Measurements from ENCODE around the gene AP3B1.

AP3B1 gene

DNA sequence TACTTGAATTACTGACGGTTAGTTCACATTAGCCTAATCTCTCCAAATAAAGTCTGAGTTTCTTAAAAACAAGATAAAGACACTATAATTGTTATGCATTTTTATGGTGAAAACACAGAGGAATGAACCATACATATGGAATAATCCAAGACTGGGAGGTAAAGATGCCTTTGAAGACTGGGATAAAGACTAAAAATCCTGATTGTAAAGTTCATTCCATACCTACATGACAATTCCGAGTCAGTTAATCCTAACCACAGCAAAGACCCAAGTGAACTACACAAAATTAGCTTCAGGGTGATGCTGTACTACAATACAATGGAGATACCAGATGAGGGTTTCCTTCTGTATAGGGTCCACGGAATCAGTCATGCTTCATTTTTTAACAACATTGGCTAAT, 6.3 kb downstream of the AP3B1 start:
- no peak for DNase-seq (ENCODE audit: low spot score)

- no peak for DNase-seq (ENCODE audit: low spot score)
Measured at GRCh38 chr5:78287833-78288232, 6.7 kb downstream of the AP3B1 start.

DNA sequence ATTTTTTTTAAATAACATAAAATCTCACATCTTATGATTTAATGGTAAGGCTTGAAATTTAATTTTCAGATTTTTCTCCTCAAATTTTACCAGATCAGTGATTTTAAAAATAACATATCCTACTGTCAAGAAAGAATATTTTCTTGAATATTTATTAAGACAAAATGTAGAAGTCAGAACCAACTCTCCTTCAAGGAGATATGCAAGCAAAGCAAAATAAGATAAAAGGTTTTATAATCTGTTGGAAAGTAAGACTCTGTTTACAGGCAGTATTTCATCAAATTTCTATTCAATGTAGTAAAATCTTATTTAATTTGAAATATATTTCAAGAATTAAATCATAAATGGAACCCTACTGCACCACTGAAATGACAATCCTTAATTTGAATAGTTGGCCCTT, 7.3 kb downstream of the AP3B1 start:
- no peak for DNase-seq (ENCODE audit: low spot score)

- no peak for DNase-seq (ENCODE audit: low spot score)
Measured at GRCh38 chr5:78286290-78286689, 8.2 kb downstream of the AP3B1 start.

DNA sequence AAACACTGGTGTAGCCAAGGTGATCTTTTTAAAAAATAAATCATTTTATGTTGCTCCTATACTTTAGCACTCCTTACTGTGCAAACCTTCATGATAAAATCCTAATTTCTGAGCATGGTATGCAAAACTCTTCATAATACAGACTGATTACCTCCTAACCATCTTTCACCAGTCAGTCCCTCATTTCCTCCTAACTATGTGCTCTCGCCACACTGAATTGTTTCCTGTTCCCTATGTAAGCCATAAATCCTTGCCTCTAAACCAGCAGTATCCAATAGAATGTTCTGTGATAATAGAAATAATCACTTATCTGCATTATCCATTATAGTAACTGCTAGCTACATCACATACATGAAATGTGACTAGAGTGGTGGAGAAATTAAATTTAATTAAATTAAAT, 10.7 kb downstream of the AP3B1 start:
- DNase-seq (ENCODE audit: low spot score), result no peak

DNA sequence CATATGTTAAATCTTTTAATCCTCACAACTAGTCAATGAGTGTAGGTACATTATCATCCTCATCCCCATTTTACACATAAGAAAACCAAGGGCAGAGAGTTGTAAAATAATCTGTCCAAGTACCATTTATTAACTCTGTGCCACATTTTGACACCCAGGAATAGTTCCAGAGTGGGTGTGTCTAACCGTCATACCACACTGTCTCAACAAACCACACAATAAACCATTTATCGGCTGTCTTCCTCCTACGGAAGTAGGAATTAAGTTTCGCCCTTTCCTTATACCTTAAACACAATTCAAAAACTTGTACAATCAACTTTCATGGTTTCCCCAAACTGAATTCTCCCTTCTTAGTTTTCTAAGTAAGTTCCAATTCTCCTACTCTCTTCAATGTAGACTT, 11.4 kb downstream of the AP3B1 start:
- no peak for DNase-seq (ENCODE audit: low spot score)

DNA sequence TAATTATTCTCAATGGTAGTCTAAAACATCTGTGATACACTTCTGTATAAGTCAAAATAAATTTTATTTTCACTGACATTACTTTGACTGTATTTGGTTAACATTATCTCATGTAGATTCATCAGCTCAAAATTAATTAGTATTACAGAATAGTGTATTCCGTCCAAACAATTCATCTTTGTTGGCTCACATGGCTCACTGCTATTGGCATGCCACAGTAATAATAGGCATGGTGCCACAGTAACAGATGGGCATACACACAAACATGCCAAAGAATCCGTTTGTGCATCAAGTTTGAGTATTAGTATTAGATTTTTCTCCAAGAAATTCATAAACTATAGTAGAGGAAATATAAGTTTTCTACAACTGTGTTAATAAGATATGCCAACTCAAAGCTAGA, 14.2 kb downstream of the AP3B1 start:
- DNase-seq (ENCODE audit: low spot score), result no peak

GRCh38 chr5:78279194-78279593, 15.3 kb downstream of the AP3B1 start:
- no peak for DNase-seq (ENCODE audit: low spot score)

- no peak for DNase-seq (ENCODE audit: low spot score)
Measured at GRCh38 chr5:78277715-78278114, 16.8 kb downstream of the AP3B1 start.

- DNase-seq (ENCODE audit: low spot score), result no peak
Measured at GRCh38 chr5:78275998-78276543, 18.4 kb downstream of the AP3B1 start.

DNA sequence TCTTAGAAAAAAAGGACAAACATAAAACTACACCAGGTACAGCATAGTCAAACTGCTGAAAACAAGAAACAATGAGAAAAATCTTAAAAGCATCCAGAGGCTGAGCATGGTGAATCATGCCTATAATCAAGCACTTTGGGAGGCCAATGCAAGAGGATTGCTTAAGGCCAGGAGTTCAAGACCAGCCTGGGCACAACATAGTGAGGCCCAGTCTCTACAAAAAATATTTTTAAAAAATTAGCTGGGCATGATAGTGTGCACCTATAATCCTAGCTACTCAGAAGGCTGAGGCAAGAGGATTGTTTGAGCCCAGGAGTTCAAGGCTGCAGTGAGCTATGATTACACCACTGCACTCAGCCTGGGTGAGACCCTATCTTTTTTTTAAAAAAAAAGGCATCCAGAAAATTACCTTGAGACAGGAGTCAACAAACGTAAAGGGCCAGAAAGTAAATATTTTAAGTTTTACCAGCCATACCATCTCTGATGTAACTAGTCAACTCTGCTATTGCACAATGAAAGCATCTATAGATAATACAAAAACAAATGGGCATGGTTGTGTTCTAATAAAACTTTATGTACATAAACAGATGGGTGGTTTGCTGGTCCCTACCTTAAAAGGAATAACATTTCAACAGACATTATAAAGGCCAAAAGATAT, 19.8 kb downstream of the AP3B1 start:
- peak; percentile 12 for DNase-seq (ENCODE audit: low spot score)

DNA sequence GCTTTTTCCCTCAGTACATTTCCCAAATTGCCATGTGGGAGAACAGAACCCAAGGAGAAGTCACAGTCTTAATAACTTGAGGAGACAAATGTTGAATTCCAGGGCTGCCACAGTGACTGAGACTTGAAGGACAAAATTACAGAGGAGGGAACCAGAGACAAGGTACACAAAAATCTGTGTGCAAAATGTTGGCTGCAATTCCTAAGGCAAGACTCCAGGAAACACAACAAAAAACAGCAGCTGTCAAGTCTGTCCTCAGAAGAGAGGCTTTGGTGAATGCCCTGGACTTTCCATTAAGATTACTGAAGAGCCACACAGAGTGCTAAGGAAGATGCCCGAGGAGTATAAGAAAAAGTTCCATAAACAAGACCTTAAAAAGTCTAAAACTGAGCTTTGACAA, 21.1 kb downstream of the AP3B1 start:
- DNase-seq (ENCODE audit: low spot score), result no peak

- DNase-seq (ENCODE audit: low spot score), result no peak
Measured at GRCh38 chr5:78271766-78272165, 22.7 kb downstream of the AP3B1 start.

DNA sequence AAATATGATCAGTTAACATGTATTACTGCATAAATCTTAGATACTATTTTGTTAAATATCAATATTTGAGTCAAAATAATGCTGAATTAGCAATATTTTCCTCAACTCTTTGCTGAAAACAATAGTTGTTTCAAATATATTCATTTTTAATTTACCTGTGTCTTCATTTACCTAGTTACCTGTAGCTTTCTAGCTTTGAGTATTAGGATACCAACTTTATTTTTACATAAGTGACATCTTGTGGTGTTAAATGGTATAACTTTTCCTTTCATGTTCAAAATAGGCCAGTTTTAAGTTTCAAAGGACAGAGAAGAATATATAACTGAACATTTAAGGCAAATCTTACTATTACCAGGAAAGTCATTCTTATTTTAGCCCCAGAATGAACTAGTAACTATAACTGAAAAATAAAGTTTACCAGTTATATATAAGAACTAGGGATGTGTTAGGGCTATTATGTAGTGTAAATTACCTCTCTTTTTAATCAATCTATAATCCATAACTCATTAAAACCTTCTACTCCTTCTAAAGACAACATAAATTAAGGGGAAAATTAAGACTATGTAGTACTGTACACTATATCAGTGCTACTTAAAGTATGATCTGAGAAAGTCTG, 25.3 kb downstream of the AP3B1 start:
- DNase-seq (ENCODE audit: low spot score), result peak; percentile 6

GRCh38 chr5:78268356-78268755, 26.1 kb downstream of the AP3B1 start:
- DNase-seq (ENCODE audit: low spot score), result no peak

GRCh38 chr5:78265163-78265562, 29.3 kb downstream of the AP3B1 start:
- DNase-seq (ENCODE audit: low spot score), result no peak

- no peak for DNase-seq (ENCODE audit: low spot score)
Measured at GRCh38 chr5:78264600-78264999, 29.9 kb downstream of the AP3B1 start.

- no peak for DNase-seq (ENCODE audit: low spot score)
Measured at GRCh38 chr5:78260771-78261170, 33.7 kb downstream of the AP3B1 start.

- DNase-seq (ENCODE audit: low spot score), result no peak
Measured at GRCh38 chr5:78253201-78253600, 41.3 kb downstream of the AP3B1 start.

DNA sequence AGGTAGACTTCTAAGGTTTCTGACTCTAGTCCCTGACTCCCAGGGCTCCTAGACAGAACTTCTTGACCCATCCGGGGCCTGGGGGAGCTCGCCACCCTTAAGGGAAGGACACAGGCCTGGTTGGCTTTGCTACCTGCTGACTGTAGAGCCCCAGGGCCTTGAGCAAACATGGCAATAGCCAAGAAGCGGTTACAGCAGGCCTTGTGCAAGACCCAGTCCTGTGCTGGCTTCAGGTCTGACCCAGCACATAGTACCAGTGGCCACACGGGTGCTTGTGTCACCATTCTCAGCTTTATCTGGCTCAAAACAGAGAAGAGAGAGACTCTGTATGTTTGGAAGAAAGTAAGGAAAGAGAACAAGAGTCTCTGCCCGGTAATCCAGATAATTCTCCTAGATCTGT, 41.8 kb downstream of the AP3B1 start:
- no peak for DNase-seq (ENCODE audit: low spot score)

DNA sequence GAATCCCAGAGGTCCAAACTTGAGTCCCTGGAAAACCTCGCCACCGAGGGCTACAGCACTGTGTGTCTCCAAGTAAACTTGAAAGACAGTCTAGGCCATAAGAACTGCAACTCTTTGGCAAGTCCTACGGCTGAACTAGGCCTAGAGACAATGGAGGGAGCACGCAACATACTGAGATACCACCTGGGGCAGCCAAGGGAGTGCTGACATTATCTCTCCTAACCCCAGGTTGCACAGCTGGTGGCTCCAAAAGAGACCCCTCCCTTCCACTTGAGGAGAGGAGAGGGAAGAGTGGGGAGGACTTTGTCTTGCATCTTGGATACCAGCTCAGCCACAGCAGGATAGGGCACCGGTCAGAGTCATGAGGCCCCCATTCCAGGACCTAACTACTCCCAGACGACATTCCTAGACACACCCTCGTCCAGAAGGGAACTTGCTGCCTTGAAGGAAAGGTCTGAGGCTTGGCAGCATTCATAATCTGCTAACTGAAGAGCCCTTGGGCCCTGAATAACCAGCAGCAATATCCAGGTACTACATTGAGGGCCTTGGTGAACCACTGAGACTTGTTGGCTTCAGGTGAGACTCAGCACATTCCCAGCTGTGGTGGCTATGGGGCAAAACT, 42.7 kb downstream of the AP3B1 start:
- no peak for DNase-seq (ENCODE audit: low spot score)

DNA sequence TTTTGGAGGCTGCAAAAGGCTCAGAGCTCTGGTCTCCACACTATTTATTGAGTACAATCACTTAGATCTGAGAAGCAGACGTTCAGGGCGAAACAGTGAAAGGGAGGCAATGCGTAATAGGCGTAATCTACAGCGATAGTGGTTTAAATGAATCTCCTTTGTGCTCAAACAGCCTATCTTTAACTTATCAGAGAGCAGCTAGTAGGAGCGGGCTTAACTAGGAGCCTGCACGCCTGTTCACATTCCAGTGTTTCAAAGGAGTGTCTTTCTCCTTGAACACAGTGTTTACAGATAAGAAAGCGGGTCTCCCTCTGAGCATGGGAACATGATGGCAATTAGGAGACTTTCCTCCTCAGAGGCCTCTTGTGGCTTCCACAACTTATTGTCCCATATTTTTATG, 49.4 kb downstream of the AP3B1 start:
- no peak for DNase-seq (ENCODE audit: low spot score)

- DNase-seq (ENCODE audit: low spot score), result no peak
Measured at GRCh38 chr5:78243639-78244038, 50.9 kb downstream of the AP3B1 start.

DNA sequence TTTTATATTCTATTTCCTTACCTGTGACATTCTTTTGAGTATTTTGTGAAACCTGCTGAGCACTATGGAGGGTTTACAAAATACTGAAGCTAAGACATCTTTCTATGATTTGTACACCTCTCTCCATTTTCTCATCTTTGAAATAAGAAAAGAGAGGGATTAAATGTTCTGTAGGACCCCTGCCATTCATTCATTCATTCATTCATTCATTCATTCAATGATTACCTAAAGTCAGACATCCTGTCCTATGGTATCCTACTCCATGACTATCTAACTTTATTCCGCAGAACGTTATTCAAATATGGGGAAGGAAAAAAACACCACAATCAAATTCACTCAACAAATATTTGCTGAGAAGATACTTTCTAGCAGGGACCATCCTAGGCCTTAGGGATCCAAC, 51.4 kb downstream of the AP3B1 start:
- DNase-seq (ENCODE audit: low spot score), result no peak

Data from HuH-7 (cell line).